ENCODE data around the gene KIF9. TPM values are rescaled to one million over a fixed set of nuclear protein-coding genes. Genes with fewer than 3 reads are reported as not detected.
"Not testable (repeated sequence)": the region's sequence is repeated elsewhere in the genome, so short reads cannot be mapped to it uniquely, and the experiment has no call there.

The KIF9 gene
- total and polyA plus RNA-seq, 5 experiments from 2014 or later = 2.5 to 10.2 (median 3.7) TPM

GRCh38 chr3:47186285-47186684 lies 96.3 kb downstream of the KIF9 start:
- H3K27ac Mint-ChIP-seq = no peak overlapping the region
- ATAC-seq (no peak), DNase-seq (no peak)
- H3K9me3 Mint-ChIP-seq = no peaks in the 10 kb centered on the region
- no peaks in the 10 kb centered on the region for H3K4me1 Mint-ChIP-seq
- H3K4me3 Mint-ChIP-seq = no peak overlapping the region
- peaks cover 0 to 2% (median 0%) of the 10 kb centered on the region in 3 donors for H3K36me3 Mint-ChIP-seq
- POLR2A ChIA-PET = no interaction called here
- H3K27me3 Mint-ChIP-seq = no peaks in the 10 kb centered on the region

- H3K9me3 Mint-ChIP-seq, ATAC-seq, H3K4me3 Mint-ChIP-seq, DNase-seq, H3K4me1 Mint-ChIP-seq, POLR2A ChIA-PET, H3K27ac Mint-ChIP-seq, H3K27me3 Mint-ChIP-seq: not testable (repeated sequence)
- H3K36me3 Mint-ChIP-seq = peaks cover 0 to 14% (median 6%) of the 10 kb centered on the region in 3 donors
These were observed 100.9 kb downstream of the KIF9 start for GRCh38 chr3:47181685-47182084.

GRCh38 chr3:47180011-47180410 lies 102.6 kb downstream of the KIF9 start:
- H3K27me3 Mint-ChIP-seq, H3K9me3 Mint-ChIP-seq, H3K4me3 Mint-ChIP-seq, POLR2A ChIA-PET, H3K4me1 Mint-ChIP-seq, H3K27ac Mint-ChIP-seq, DNase-seq, ATAC-seq: not testable (repeated sequence)
- H3K36me3 Mint-ChIP-seq = peaks cover 0 to 17% (median 6%) of the 10 kb centered on the region in 3 donors

Other genes starting within 250 kb of the KIF9 start
- gene SETD2, start 118.7 kb downstream of the KIF9 start, total RNA-seq = 10 to 100 TPM; 77.2 to 85.0 TPM
- gene SETD2, start 118.7 kb downstream of the KIF9 start, polyA plus RNA-seq = 10 to 100 TPM; 11.8 to 23.4 (median 14.3) TPM
- gene KLHL18, start 145 bp upstream of the KIF9 start, total RNA-seq = 10 to 100 TPM; 20.8 to 21.9 TPM
- 10 to 100 TPM; 13.4 to 18.2 (median 16.4) TPM for gene KLHL18, start 145 bp upstream of the KIF9 start, polyA plus RNA-seq
- 10 to 100 TPM; 49.7 to 63.8 TPM for gene PTPN23, start 98.2 kb upstream of the KIF9 start, total RNA-seq
- gene PTPN23, start 98.2 kb upstream of the KIF9 start, polyA plus RNA-seq = 1 to 10 TPM; 3.0 to 3.9 (median 3.8) TPM
- 10 to 100 TPM; 94.8 to 95.9 TPM for gene SCAP, start 193.1 kb upstream of the KIF9 start, total RNA-seq
- 10 to 100 TPM; 32.3 to 55.7 (median 38.7) TPM for gene SCAP, start 193.1 kb upstream of the KIF9 start, polyA plus RNA-seq
- gene ELP6, start 230.9 kb upstream of the KIF9 start, total RNA-seq = 10 to 100 TPM; 30.1 to 39.5 TPM
- 10 to 100 TPM; 29.9 to 41.9 (median 33.8) TPM for gene ELP6, start 230.9 kb upstream of the KIF9 start, polyA plus RNA-seq